Uterus (tissue), 2 donors: Measurements from ENCODE around the gene BRI3BP.

ENCODE experiments used
- CTCF ChIP-seq, 4 experiments: fragments of 200-600 bp in 2 of 4; fragments of 450-650 bp in 2 of 4; sonication (generic) in 2 of 4; IDR thresholded peaks; one replicate each; pipeline ENCODE4 v1.5.1; 2016 to 2019; ENCODE audit warnings: antibody characterized with exemption in 4 of 4, mild to moderate bottlenecking in 2 of 4, moderate library complexity in 1 of 4
- POLR2A ChIP-seq, 2 donors: fragments of 450-650 bp; IDR thresholded peaks; one replicate each; pipeline ENCODE4 v1.6.1; 2016; ENCODE audit warnings: antibody characterized with exemption in 2 of 2, mild to moderate bottlenecking in 1 of 2, moderate library complexity in 1 of 2

GRCh38 chr12:125049093-125049458 is 55.6 kb downstream of the BRI3BP start:
- no peak for TF ChIP-seq CTCF (IDR thresholded peaks at IDR 0.05)
- TF ChIP-seq POLR2A (IDR thresholded peaks at IDR 0.05), result no peak
